Sigmoid colon (tissue), 3 donors: ENCODE data around the gene TELO2.

Source experiments
- CTCF ChIP-seq, 4 experiments: fragments of 450-650 bp in 3 of 4; fragments of 200-600 bp in 1 of 4; IDR thresholded peaks; one replicate each; pipeline ENCODE4 v1.5.1; 2016 to 2019; ENCODE audit warnings: antibody characterized with exemption in 4 of 4, mild to moderate bottlenecking in 3 of 4, moderate library complexity in 2 of 4
- POLR2A ChIP-seq, 2 donors: fragments of 450-650 bp; IDR thresholded peaks; one replicate each; pipeline ENCODE4 v1.6.1; 2016; ENCODE audit warnings: antibody characterized with exemption in 2 of 2, mild to moderate bottlenecking in 2 of 2, moderate library complexity in 2 of 2

GRCh38 chr16:1559446-1559975 lies 66.4 kb downstream of the TELO2 start:
- TF ChIP-seq POLR2A (IDR thresholded peaks at IDR 0.05) (no peak), CTCF (IDR thresholded peaks at IDR 0.05) (no peak)
